KMS-11 (cell line): ENCODE results near the gene PERM1.

Experiments used
- H2AFZ ChIP-seq: fragments of 200-600 bp; sonication (generic); 2 replicates; pipeline ENCODE4 v1.6.1; 2016; ENCODE audit warnings: antibody characterized with exemption, mixed run types, low read depth
- H3K27ac ChIP-seq: fragments of 200-600 bp; sonication (generic); 2 replicates; pipeline ENCODE4 v1.6.1; 2016; ENCODE audit warnings: mild to moderate bottlenecking, mixed run types
- H3K27me3 ChIP-seq: fragments of 200-600 bp; sonication (generic); 2 replicates; pipeline ENCODE4 v1.6.1; 2017; ENCODE audit warnings: mild to moderate bottlenecking, low read depth, mixed run types, moderate library complexity; ENCODE audit not compliant: insufficient read depth
- H3K36me3 ChIP-seq: fragments of 200-600 bp; sonication (generic); 2 replicates; pipeline ENCODE4 v1.6.1; 2017; ENCODE audit warnings: mild to moderate bottlenecking, mixed run types; ENCODE audit not compliant: insufficient read depth
- H3K4me1 ChIP-seq: fragments of 200-600 bp; sonication (generic); 2 replicates; pipeline ENCODE4 v1.6.1; 2016; ENCODE audit warnings: mild to moderate bottlenecking, low read depth, mixed run types; ENCODE audit not compliant: poor library complexity, severe bottlenecking
- H3K4me2 ChIP-seq: fragments of 200-600 bp; sonication (generic); 2 replicates; pipeline ENCODE4 v1.7.0; 2016; ENCODE audit warnings: mild to moderate bottlenecking, mixed run types
- H3K4me3 ChIP-seq: fragments of 200-600 bp; sonication (generic); IDR thresholded peaks from 2 replicates; pipeline ENCODE4 v1.6.1; 2017; ENCODE audit warnings: low read depth, low read length, mixed read lengths; ENCODE audit not compliant: insufficient read depth
- H3K79me2 ChIP-seq: fragments of 200-600 bp; sonication (generic); 2 replicates; pipeline ENCODE4 v1.6.1; 2016; ENCODE audit warnings: low read depth, mixed run types; ENCODE audit not compliant: insufficient read depth
- H3K9ac ChIP-seq: fragments of 200-600 bp; sonication (generic); 2 replicates; pipeline ENCODE4 v1.6.1; 2016; ENCODE audit warnings: mild to moderate bottlenecking, mixed run types
- H4K20me1 ChIP-seq: fragments of 200-600 bp; sonication (generic); 2 replicates; pipeline ENCODE4 v1.6.1; 2016; ENCODE audit warnings: mild to moderate bottlenecking, mixed run types; ENCODE audit not compliant: insufficient read depth
- CTCF ChIP-seq: fragments of 200-600 bp; sonication (generic); conservative IDR thresholded peaks from 2 replicates; pipeline ENCODE4 v1.6.1; 2017; ENCODE audit warnings: low read depth, mild to moderate bottlenecking, antibody characterized with exemption, low read length, moderate library complexity, mixed read lengths

PERM1 gene

GRCh38 chr1:962381-963300 is 19.3 kb downstream of the PERM1 start:
- Histone ChIP-seq H4K20me1 (no peaks in the 10 kb centered on the region), H3K4me3 (no peak overlapping the region), H2AFZ (no peak overlapping the region), H3K36me3 (no peaks in the 10 kb centered on the region), H3K4me1 (peaks cover 33% of the 10 kb centered on the region), H3K9ac (no peak overlapping the region), H3K27me3 (no peaks in the 10 kb centered on the region; the same call in 1 of the 2 replicates), H3K79me2 (peaks cover 13% of the 10 kb centered on the region), H3K4me2 (no peak overlapping the region), H3K27ac (no peak overlapping the region)
- TF ChIP-seq CTCF, result no peak

- TF ChIP-seq CTCF, result no peak
- no peak overlapping the region for H3K27ac ChIP-seq
- no peaks in the 10 kb centered on the region for H4K20me1 ChIP-seq
- H3K4me3 ChIP-seq, result no peak overlapping the region
- H3K36me3 ChIP-seq, result peaks cover 5% of the 10 kb centered on the region; the same call in 1 of the 2 replicates
- H3K4me1 ChIP-seq, result peaks cover 27% of the 10 kb centered on the region
- peak overlapping the region; percentile 17; the same call in 1 of the 2 replicates for H3K4me2 ChIP-seq
- H2AFZ ChIP-seq, result no peak overlapping the region
- H3K79me2 ChIP-seq, result peaks cover 22% of the 10 kb centered on the region
- H3K9ac ChIP-seq, result no peak overlapping the region
- no peaks in the 10 kb centered on the region; the same call in 1 of the 2 replicates for H3K27me3 ChIP-seq
These were observed 20.7 kb downstream of the PERM1 start for GRCh38 chr1:961132-961669.

GRCh38 chr1:960363-961131 is 21.3 kb downstream of the PERM1 start, which contains the start of gene KLHL17:
Gene KLHL17, plus strand, starts transcription at chr1:960584. Its CDS starts 110 bp downstream, at chr1:960694.
- peak within 1 kb of the TSS; percentile 22; the same call in 1 of the 2 replicates for H3K9ac ChIP-seq
- no peak within 1 kb of the TSS for H3K27ac ChIP-seq
- H3K4me3 ChIP-seq, result no peak within 1 kb of the TSS
- H3K36me3 ChIP-seq, result peaks cover 5% of the 10 kb centered on the region; the same call in 1 of the 2 replicates
- peaks cover 22% of the 10 kb centered on the region for H3K79me2 ChIP-seq
- H3K4me1 ChIP-seq, result peaks cover 21% of the 10 kb centered on the region
- TF ChIP-seq CTCF, result no peak
- H3K27me3 ChIP-seq, result no peaks in the 10 kb centered on the region; the same call in 1 of the 2 replicates
- H2AFZ ChIP-seq, result peak within 1 kb of the TSS; percentile 57; the same call in 1 of the 2 replicates
- H4K20me1 ChIP-seq, result no peaks in the 10 kb centered on the region
- H3K4me2 ChIP-seq, result peak within 1 kb of the TSS; percentile 17; the same call in 1 of the 2 replicates

GRCh38 chr1:959731-960362 is 22.0 kb downstream of the PERM1 start:
- Histone ChIP-seq H3K79me2 (peaks cover 22% of the 10 kb centered on the region), H3K9ac (peak overlapping the region; percentile 22; the same call in 1 of the 2 replicates), H3K4me2 (no peak overlapping the region), H3K4me3 (no peak overlapping the region), H3K27ac (no peak overlapping the region), H2AFZ (peak overlapping the region; percentile 57; the same call in 1 of the 2 replicates), H3K27me3 (no peaks in the 10 kb centered on the region; the same call in 1 of the 2 replicates), H3K4me1 (peaks cover 18% of the 10 kb centered on the region), H4K20me1 (no peaks in the 10 kb centered on the region), H3K36me3 (peaks cover 10% of the 10 kb centered on the region; the same call in 1 of the 2 replicates)
- no peak for TF ChIP-seq CTCF
